Ishikawa (cell line): ENCODE results near the gene ATP6V0C.

ENCODE experiments used
- CEBPB ChIP-seq: IDR thresholded peaks from 2 replicates; pipeline ENCODE4 v1.6.1; 2012
- CREB1 ChIP-seq: IDR thresholded peaks from 2 replicates; pipeline ENCODE4 v1.6.1; 2012; ENCODE audit warnings: low read depth
- EGR1 ChIP-seq: IDR thresholded peaks from 2 replicates; pipeline ENCODE4 v1.6.1; 2012
- EP300 ChIP-seq: IDR thresholded peaks from 2 replicates; pipeline ENCODE4 v1.6.1; 2012; ENCODE audit warnings: borderline replicate concordance
- FOXM1 ChIP-seq: IDR thresholded peaks from 2 replicates; pipeline ENCODE4 v1.6.1; 2012; ENCODE audit warnings: low read depth, borderline replicate concordance
- MAX ChIP-seq: IDR thresholded peaks from 2 replicates; pipeline ENCODE4 v1.6.1; 2012
- NFIC ChIP-seq: IDR thresholded peaks from 2 replicates; pipeline ENCODE4 v1.6.1; 2012
- RAD21 ChIP-seq: IDR thresholded peaks from 2 replicates; pipeline ENCODE4 v1.6.1; 2012; ENCODE audit warnings: low read depth
- REST ChIP-seq: IDR thresholded peaks from 2 replicates; pipeline ENCODE4 v1.6.1; 2012; ENCODE audit warnings: low read depth, mild to moderate bottlenecking
- TAF1 ChIP-seq: IDR thresholded peaks from 2 replicates; pipeline ENCODE4 v1.6.1; 2012; ENCODE audit warnings: low read depth, mild to moderate bottlenecking
- TCF12 ChIP-seq: IDR thresholded peaks from 2 replicates; pipeline ENCODE4 v1.6.1; 2012; ENCODE audit warnings: low read depth
- TEAD4 ChIP-seq: IDR thresholded peaks from 2 replicates; pipeline ENCODE4 v1.6.1; 2012
- USF1 ChIP-seq: IDR thresholded peaks from 2 replicates; pipeline ENCODE4 v1.6.1; 2012
- YY1 ChIP-seq: IDR thresholded peaks from 2 replicates; pipeline ENCODE4 v1.6.1; 2012; ENCODE audit warnings: low read depth

- TF ChIP-seq CEBPB (no peak), NFIC (no peak), TAF1 (no peak), TCF12 (no peak), RAD21 (no peak), YY1 (no peak), REST (no peak), CREB1 (no peak), EGR1 (no peak), MAX (no peak), USF1 (no peak), TEAD4 (no peak), FOXM1 (no peak), EP300 (no peak)
Observed at GRCh38 chr16:2508722-2509400, 4.9 kb upstream of the ATP6V0C start.
